Right forelimb (tissue), 1 donor: ENCODE results near the gene CPNE4.

Experiments used
- DNase-seq: peaks from one replicate; pipeline ENCODE4 v3.0.0-alpha.2; 2018

CPNE4 gene

GRCh38 chr3:131568460-131568859 lies 466.4 kb downstream of the CPNE4 start:
- no peak for DNase-seq

- no peak for DNase-seq
Measured at GRCh38 chr3:131564812-131565211, 470.0 kb downstream of the CPNE4 start.

GRCh38 chr3:131561511-131561910 lies 473.3 kb downstream of the CPNE4 start:
- no peak for DNase-seq

- no peak for DNase-seq
Measured at GRCh38 chr3:131560795-131561194, 474.0 kb downstream of the CPNE4 start.

GRCh38 chr3:131555456-131555855 lies 479.4 kb downstream of the CPNE4 start:
- no peak for DNase-seq

GRCh38 chr3:131553495-131554247 lies 481.1 kb downstream of the CPNE4 start:
- DNase-seq = no peak

GRCh38 chr3:131551761-131552160 lies 483.1 kb downstream of the CPNE4 start:
- DNase-seq = no peak

DNA sequence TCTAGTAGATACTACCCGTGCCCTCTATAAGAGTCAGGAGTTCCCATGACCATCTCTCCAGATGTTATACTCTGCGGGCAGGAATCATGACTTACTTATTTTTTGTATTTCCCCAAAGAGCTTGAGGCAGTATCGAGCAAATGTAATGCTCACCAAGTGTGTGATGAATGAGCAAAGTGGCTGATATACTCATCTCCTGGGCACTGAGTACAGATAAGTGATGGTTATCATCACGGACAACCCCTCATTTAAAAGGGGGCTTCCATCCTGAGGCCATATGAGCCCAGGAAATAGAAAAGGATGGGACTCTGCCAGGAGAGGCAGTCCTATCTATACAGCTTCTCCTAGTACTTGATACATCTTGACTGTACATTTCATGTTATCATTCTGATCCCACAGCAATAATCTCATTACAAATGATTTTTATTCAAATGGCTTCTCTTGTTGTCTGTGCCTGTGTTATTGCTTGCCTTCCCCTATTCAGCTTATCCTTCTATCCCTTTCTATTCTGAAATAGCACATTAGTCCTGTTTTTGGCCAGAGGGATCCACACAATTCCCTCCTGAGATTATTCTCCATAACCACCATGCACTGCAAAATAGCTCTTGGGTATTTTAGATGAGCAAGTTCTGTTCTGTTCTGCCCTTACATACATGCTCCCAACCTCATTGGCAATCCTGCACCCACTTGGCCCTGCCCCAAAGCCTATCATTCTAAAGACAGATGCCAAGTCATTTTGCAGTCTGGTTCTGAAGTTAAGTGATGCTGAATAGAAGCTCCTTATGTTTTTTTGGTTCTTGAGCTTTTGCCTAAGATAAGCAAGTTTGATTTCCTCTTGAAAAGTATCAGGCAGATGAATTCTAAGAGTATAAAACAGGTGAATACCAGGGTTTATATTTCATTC lies 484.0 kb downstream of the CPNE4 start:
- no peak for DNase-seq

DNA sequence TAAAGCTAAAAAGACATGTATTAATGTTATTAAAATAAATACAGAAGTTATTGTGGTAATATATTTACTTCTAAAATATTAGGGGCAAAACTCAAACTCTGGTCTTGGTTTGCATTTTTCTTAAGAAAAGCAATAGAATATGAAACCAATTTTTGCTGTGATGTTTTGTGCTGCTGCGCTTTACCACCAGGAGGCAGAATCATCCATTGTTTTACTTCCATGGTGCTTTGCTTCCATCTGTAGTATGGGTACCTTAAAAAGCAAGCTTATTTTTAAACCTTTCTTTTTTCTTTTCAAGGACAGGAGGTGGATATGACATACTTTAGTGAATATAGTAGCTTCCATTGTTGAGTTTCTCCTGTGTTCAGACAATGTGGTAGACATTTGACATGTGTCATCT lies 485.5 kb downstream of the CPNE4 start:
- DNase-seq = no peak

- no peak for DNase-seq
Measured at GRCh38 chr3:131547585-131547984, 487.2 kb downstream of the CPNE4 start.

DNA sequence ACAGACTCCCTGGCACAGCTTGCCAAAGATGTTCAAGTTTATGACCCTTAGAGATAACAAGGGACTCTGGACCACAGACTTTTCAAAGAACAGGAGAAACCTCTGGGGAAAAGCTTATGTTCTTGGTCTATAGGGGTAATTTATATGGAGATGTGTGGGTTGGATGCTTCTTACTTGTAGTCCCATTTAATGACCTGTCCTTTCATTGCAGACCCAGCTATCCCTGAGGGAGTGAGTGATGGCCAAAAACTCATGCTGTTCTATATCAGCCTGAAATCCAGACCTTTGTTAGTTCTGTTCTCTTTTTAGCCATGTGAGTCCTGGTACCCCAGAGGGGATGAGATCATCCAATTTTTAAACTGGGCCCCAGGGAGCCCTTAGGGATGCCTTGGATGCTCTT lies 488.4 kb downstream of the CPNE4 start:
- no peak for DNase-seq

DNA sequence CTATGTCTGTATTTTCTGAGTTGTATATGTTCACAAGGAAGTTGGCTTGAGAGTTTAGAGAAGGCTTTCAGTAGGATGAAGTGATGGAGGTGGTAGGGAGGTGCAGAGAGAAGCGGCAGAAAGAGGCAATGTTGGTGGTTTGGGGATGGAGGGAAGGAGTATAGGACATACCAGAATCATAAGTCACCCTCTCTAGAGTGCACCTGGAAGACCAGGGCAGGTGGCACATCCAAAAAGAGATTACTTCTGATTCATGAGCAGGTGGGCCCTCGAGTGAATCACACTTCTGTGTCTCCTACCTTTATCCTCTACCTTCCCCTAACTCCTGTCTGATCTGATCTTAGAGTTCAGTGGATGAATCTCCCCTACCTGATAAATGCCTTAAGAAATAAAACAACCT lies 490.3 kb downstream of the CPNE4 start:
- DNase-seq = no peak

DNA sequence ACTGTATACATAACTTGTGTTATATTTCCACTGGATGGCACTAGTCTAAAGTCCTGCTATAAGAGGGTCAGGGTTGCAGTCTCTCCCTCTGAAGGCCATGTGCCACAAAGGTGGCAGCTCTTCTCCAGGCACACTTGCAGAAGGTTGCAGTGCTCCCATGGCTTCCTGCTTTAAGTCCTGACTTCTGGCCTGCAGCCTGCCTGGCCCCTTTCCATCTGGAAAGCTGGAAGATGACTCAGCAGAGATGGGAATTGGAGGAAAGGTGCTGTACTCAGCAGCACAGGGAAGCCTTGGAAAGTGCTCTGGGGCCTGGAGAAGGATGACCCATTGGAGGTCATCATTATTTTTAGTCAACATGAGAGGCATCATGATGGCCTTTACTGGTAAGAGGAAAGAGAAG lies 491.1 kb downstream of the CPNE4 start:
- DNase-seq = peak; percentile 59

- no peak for DNase-seq
Measured at GRCh38 chr3:131541288-131541687, 493.5 kb downstream of the CPNE4 start.

DNA sequence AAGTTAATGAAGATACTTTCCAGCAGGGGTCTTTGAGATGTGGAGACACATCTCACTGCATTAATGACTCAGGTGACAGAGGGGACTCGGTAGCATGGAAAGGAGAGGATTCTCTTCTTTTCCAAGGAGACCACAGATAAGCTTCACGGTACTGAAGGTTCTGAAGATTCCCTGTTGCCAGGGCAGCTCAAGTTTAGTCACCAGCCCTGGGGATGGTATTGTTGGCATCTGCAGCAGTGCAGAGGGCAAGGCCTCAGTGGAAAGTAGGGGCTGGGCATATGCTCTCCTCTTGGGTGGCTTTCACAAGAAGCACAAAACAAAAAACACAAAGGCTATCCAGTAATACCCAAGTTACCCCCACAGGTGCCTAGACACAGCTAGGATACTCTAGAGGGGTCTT lies 494.0 kb downstream of the CPNE4 start:
- no peak for DNase-seq

- no peak for DNase-seq
Measured at GRCh38 chr3:131540143-131540542, 494.7 kb downstream of the CPNE4 start.

DNA sequence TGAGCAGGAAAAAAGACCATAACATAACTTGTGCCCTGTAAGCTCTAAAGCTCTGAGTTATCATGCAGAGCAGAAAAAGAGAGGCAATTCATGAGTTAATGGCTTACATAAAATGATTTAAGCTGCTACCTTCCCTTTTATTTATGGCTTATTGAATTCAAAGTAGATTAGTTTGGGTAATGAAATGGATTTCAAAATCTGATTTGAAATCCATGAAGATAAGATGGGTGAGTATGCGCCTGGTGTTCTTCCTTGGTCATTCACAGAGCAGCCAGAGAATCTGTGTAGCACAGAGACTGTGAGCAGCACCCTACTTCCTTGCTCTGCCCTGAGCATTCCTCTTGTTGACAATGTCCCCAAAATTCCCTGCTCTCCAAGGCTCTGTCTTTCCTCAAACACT lies 495.8 kb downstream of the CPNE4 start:
- DNase-seq = no peak

DNA sequence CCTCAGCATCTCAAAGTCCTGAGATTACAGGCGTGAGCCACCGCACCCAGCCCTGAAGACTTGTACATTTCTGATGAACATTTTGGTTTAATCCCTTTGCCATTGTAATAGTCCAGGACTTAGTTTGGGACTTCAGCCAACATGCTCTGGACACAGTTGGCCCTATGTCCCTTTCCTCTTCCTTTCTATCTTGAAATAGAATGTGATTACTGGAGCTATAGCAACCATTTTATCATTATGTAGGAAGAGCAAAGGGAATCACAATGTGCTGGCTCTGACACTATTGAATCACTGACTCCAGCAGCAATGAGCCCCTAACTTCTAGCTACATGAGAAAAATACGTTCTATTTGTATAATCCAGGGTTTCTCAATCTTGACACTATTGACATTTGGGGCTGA lies 497.3 kb downstream of the CPNE4 start:
- no peak for DNase-seq

DNA sequence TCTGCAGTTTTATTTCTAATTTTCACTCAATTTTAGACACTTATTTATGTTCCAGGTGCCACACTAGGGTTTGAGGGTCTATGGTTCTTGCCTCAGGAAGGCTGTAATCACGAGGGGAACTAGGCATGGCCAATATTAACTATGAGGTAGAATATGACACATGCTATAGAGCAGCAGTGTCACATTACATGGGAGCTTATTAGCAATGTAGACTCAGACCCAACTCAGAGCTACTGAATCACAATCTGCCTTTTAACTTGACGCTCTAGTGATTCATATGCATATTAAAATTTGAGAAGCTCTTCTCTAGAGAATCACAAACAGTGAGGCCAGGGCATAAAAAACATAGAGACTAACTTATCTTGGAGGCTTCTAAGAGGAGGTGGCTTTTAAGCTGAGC lies 499.2 kb downstream of the CPNE4 start:
- no peak for DNase-seq

DNA sequence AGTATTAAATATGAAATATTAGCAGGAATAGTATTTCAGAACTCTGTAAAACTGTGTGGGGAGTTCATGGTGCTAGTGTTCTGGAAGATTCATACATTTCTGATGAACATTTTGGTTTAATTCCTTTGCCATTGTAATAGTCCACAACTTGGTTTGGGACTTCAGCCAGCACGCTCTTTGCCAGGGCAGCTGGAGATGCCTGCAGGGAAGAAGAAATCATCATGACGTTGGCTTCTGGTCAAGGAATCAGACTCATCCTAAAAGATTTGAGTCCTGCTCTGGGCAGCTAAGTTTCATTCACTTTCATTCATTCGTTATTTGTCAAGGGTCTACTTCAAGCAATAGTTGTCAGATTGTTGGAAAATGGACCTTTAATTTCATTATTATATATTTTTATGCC lies 499.7 kb downstream of the CPNE4 start:
- DNase-seq = no peak

DNA sequence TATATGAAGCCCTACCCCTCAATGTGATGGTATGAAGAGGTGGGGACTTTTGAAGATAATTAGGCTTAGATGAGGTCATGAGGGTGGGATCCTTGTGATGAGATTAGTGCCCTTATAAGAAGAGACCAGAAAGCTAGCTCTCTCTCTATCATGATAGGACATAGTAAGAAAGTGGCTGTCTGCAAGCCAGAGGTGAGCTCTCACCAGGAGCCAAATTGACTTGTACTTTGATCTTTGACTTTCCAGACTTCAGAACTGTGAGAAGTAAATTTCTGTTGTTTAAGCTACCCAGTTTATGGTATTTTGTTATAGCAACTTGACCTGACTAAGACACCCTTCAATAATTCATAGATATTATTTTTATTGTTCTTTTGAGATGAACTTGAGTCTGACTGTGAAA lies 502.2 kb downstream of the CPNE4 start:
- DNase-seq = no peak

GRCh38 chr3:131530843-131531242 lies 504.0 kb downstream of the CPNE4 start:
- no peak for DNase-seq

DNA sequence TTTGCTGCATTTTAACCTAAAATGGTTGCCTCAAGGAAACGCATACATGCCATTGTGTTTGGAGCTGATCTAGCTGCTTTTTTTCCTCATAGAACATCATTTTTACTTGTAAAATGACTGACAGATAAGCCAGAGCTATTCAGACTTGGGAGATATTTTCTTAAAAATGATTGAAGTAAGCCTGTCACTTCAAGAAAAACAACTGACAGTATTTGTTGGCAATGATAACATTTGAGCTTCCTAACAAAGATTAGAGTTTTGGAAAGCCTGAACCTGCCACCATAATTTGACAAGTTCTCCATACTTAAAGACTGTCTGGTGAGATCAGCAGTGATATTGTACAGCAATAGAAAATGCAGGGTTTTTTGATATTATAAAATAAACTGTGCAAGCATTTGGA lies 504.4 kb downstream of the CPNE4 start:
- no peak for DNase-seq

DNA sequence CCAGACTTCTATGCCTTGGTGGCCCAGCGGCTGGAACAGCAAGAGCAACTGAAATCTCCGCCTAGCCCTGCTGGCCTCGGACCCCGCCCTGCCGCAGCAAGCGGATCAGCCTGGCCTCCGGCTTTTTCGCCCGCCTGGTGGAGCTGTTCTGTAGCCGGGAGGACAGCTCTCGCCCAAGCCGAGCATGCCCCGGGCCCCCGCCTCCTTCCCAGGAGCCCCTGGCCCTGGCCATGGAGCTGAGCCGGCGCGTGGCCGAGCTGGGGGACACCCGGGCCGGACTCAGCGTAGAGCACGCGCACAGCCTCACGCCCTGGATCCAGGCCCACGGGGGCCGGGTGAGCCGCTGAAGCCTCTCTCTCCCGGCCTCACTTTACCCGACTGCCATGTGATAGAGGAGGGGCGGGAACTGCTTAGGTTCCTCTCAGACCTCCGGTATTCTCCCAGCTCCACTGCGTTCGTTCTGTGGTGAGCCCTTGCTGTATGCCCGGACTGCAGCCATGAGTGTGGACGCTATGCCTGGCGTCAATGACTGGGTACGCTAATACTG lies 507.9 kb downstream of the CPNE4 start:
- peak; percentile 80 for DNase-seq
